GM21381 (cell line): ENCODE measurements around the gene PCDHGA12.

ENCODE experiments used
- ATAC-seq: cut with Tn5 transposase; IDR thresholded peaks from one replicate; pipeline ENCODE4 v1.9.1; 2021; ENCODE audit warnings: mild to moderate bottlenecking, moderate library complexity; ENCODE audit not compliant: unreplicated experiment

PCDHGA12 gene

GRCh38 chr5:141439411-141440141 lies 9.3 kb downstream of the PCDHGA12 start:
- no peak for ATAC-seq

- no peak for ATAC-seq
Observed at GRCh38 chr5:141440341-141440740, 10.0 kb downstream of the PCDHGA12 start.

DNA sequence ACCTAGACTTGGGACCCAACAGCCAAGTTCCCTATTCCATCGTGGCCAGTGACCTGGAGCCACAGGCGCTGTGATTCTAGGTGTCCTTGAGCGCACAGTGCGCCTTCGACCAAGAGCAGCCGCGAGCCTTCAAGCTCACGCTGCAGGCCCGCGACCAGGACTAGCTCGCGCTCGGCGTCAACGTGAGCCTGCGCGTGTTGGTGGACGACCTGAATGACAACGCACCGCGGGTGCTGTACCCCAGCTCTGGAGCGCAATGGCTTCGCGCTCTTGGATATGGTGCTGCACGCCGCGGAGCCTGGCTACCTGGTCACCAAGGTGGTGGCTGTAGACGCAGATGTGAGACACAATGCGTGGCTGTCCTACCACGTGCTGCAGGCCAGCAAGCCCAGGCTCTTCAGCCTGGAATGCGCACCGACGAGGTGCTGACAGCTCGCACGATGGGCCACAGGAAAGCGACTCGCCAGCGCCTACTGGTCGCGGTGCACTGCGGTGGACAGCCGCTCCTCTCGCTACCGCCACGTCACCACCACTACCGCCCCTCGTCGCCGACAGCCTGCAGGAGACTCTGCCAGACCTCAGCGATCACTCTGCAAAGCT lies 11.4 kb downstream of the PCDHGA12 start:
- no peak for ATAC-seq

DNA sequence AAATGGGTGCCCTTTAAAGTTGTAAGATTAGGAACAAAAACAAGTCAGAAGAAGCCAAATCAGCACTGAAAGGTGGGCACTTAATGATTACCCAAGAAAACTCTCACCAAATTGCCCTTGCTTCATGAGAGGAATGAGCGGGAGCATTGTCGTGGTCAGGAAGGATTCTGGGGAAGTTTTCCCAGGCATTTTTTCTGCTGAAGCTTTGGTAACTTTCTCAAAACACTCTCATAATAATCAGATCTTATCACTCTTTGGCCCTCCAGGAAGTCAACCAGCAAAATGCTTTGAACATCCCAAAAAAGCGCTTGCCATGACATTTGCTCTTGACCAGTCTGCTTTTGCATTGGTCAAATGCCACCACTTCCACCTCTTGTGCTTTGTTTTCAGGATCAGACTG lies 35.0 kb downstream of the PCDHGA12 start:
- ATAC-seq: no peak

GRCh38 chr5:141475625-141476131 lies 45.4 kb downstream of the PCDHGA12 start, which contains the start of gene PCDHGC3:
Gene PCDHGC3 (plus strand): TSS chr5:141475966. CDS start chr5:141476117, 151 bp downstream.
- peak; percentile 94 for ATAC-seq

DNA sequence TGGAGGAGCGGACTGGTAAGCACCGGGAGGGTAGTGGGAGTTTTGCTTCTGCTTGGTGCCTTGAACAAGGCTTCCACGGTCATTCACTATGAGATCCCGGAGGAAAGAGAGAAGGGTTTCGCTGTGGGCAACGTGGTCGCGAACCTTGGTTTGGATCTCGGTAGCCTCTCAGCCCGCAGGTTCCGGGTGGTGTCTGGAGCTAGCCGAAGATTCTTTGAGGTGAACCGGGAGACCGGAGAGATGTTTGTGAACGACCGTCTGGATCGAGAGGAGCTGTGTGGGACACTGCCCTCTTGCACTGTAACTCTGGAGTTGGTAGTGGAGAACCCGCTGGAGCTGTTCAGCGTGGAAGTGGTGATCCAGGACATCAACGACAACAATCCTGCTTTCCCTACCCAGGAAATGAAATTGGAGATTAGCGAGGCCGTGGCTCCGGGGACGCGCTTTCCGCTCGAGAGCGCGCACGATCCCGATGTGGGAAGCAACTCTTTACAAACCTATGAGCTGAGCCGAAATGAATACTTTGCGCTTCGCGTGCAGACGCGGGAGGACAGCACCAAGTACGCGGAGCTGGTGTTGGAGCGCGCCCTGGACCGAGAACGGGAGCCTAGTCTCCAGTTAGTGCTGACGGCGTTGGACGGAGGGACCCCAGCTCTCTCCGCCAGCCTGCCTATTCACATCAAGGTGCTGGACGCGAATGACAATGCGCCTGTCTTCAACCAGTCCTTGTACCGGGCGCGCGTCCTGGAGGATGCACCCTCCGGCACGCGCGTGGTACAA lies 46.0 kb downstream of the PCDHGA12 start:
- peak; percentile 9 for ATAC-seq

DNA sequence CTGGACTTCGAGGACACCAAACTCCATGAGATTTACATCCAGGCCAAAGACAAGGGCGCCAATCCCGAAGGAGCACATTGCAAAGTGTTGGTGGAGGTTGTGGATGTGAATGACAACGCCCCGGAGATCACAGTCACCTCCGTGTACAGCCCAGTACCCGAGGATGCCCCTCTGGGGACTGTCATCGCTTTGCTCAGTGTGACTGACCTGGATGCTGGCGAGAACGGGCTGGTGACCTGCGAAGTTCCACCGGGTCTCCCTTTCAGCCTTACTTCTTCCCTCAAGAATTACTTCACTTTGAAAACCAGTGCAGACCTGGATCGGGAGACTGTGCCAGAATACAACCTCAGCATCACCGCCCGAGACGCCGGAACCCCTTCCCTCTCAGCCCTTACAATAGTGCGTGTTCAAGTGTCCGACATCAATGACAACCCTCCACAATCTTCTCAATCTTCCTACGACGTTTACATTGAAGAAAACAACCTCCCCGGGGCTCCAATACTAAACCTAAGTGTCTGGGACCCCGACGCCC lies 46.8 kb downstream of the PCDHGA12 start:
- ATAC-seq: no peak

GRCh38 chr5:141477815-141478214 lies 47.5 kb downstream of the PCDHGA12 start:
- ATAC-seq: no peak

DNA sequence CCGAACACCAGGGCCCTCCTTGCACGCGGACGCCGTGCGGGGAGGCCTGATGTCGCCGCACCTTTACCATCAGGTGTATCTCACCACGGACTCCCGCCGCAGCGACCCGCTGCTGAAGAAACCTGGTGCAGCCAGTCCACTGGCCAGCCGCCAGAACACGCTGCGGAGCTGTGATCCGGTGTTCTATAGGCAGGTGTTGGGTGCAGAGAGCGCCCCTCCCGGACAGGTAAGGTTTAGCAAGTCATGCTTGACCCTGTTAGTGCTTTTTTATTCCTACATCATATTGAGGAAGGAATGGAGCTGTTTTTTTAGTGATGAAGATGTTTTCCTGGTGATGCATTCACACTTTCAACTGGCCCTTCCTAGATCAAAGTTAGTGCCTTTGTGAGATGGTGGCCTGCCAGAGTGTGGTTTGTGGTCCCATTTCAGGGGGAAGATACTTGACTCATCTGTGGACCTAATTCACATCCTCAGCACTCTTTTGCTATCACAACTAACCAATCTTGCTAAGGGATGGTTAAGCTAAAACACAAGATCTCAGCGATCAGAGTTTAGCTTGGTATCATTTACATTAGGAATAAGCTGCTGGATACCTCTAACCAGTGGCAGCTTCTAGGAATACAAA lies 48.1 kb downstream of the PCDHGA12 start:
- ATAC-seq: no peak

- no peak for ATAC-seq
Observed at GRCh38 chr5:141479776-141480175, 49.5 kb downstream of the PCDHGA12 start.
